ELF-1 (cell line): ENCODE data around the gene ANO3.

ENCODE experiments used
- DNase-seq: peaks from one replicate; pipeline ENCODE4 v3.0.0-alpha.2; 2016; ENCODE audit warnings: low read depth, low spot score

ANO3 gene

GRCh38 chr11:26359055-26359454 is 27.1 kb downstream of the ANO3 start:
- no peak for DNase-seq

DNA sequence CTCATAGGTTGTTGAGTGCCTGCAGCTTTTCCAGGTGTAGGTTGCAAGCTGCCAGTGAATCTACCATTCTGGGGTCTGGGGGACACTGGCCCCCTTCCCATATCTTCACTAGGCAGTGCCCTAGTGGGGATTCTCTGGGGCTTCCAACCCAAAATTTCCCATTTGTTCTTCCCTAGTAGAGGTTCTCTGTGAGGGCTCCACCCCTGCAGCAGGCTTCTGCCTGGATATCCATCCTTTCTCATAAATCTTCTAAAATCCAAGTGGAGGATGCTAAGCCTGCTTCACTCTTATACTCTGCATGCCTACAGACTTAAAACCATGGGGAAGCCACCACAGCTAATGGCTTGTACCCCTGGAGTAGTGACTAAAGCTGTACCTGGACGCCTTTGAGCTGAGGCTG is 33.4 kb downstream of the ANO3 start:
- DNase-seq: no peak

DNA sequence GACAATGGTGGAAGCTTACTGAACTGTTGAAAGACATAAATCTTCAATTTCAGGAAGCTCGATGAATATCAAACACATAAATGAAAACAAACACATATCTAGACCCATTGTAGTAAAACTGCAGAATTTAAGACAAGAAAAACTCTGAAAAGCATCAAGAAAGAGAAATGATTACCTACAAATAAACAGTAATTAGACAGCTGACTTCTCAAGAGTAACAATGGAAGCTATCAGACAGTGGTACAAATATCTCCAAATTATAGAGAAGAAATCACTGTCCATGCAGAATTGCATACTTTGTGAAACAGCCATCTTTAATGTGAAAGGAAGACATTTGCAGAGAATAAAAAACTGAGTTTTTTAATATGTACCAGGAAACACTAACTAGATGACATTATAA is 45.7 kb downstream of the ANO3 start:
- no peak for DNase-seq

GRCh38 chr11:26399336-26399735 is 67.4 kb downstream of the ANO3 start:
- no peak for DNase-seq

GRCh38 chr11:26410706-26411366 is 78.9 kb downstream of the ANO3 start:
- DNase-seq: no peak

DNA sequence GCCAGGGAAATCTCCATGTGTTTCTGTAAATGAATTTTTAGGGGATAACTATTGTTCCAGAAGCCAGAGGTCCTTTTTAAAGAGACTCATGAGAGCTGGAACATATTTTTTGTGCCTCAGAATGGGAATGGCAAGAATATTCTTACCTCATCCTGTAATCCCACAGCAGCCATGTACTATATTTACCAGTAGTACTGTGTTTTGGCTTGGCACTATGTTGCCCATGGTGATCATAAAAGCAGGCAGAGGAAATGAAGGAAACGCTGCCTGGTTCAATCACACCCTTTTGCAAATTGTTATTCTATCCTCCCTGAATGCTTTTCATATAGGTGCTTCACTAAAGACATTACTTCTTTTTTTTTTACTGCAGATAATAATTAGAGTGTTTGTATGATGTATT is 81.0 kb downstream of the ANO3 start:
- DNase-seq: no peak

DNA sequence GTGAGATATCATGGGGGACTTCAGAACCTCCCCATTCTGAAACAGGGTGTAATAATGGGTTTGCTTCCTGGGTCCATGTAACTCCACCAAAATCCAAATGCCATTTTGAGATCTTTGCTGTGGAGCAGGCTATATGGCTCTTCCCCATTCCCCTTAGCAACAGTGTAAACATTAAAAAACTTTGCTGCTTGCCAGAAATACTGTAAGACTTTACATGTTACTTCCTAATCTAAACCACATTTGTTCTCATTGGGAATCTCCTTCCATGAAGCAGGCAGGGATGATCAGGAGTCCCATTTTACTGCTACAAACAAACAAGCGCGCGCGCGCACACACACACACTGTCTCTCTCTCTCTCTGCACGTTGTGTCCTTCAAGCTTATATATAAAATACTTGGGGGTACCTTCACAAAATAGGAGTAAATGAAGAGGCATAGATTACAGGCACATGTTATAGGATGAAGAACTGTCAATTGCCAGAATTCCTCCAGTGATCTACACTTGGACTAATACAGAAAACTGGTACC is 86.5 kb downstream of the ANO3 start:
- no peak for DNase-seq

DNA sequence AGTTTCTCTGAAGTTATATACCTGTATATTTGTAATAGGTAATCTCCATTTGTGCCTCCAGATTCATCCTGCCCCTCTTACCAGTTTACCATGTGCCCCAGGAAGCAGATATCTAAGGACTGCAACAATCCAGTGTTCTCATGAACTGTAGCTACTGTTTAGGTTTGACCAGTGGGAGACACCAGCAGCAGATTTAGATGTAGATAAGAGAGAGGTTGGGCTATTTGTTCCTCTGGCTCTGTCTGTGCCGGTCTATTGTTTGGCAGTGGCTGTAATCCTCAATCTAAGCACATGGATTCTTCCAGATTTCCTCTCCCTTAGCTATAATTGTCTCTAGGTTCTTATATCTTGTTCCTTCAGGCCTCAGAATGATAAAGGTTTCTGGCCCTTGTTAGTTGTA is 88.4 kb downstream of the ANO3 start:
- DNase-seq: no peak

GRCh38 chr11:26424255-26424654 is 92.3 kb downstream of the ANO3 start:
- DNase-seq: no peak

- DNase-seq: no peak
Measured at GRCh38 chr11:26439854-26440253, 107.9 kb downstream of the ANO3 start.

DNA sequence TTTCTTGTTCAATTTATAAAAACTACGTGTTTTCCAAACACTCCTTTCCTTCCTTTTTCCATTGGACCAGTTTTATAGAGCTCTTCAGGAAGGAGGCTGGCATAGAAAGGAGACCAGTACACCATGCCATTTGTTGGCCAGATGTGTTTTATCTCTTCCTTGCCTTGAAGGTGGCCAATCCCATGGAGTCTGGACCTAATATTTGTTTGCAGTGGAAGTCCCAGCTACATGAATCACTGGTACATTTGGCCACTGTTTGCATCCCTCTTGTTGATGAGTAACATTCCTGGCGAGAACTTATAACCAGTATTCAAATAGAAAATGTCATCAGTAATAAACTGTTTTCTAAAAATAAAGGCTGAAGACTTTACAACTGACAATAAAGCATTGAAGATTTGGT is 110.2 kb downstream of the ANO3 start:
- DNase-seq: no peak

DNA sequence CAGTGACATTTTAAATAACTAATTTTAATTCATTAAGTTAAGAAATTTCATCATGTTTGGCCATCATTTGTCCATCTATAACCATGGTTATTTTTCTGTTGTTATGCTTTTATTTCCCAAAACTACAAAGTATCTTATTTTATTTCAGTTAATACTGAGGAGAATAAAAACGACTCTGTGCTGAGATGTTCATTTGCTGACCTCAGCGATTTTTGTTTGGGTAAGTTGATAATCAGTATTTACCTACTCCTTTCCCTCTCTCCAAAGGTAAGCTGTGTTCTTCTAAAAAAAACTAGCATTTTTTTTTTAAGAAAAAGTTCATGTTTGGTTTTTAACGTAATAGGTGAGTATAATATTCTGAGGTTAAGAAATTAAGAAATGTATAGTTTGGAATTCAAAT is 111.7 kb downstream of the ANO3 start:
- DNase-seq: no peak

DNA sequence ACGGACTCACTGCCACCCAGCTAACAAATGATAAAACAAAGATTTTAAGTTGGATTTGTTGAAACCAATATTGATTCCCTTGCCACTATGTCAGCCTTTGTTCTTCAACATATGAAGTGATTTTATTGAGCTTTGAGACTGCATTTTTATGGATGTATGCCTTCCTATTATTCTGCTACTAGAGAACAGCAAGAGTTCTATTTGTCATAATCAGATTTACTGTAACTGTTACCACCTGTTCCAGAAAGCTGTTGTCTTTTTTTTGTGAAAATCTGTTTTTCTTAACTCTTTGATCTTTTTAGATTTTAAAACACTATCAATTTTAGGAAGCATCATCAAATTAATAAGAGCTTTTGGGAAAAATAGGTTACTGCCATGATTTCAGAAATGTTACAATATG is 125.7 kb downstream of the ANO3 start:
- no peak for DNase-seq

DNA sequence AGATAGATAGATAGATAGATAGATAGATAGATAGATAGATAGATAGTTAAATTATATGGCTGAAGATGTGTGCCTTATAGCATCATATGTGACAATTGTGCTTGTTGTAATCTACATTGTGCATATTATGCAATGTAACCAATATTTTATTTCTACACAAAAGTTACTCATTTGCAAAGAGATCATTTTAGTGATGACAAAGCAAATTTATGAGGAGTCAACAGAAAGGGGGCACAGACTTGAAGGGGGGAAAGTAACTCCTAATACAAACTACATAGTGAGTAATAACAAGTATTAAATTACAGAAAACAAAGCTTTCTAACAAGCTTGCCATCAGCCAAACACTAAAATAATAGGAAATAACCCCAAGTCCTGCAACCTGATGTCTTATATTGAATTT is 133.3 kb downstream of the ANO3 start:
- no peak for DNase-seq

- no peak for DNase-seq
Measured at GRCh38 chr11:26467506-26467905, 135.6 kb downstream of the ANO3 start.

DNA sequence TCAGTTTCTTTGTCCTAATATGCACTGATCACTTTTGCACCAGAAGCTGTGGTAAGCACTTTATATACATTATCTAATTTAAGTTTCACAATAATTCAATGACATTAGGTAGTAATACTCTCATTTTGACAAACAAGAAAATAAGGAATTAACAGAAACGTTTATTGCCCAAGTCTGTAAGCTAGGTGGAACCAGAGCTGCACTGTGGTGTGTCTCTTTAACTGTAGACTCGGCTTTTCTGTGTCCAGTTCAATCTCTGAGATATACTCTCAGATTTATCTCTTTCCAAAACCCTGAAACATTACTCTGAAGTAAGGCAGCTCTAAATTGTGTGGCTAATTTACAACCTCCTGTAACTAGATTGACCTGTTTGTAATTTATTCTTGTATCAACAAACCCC is 139.1 kb downstream of the ANO3 start:
- DNase-seq: no peak

DNA sequence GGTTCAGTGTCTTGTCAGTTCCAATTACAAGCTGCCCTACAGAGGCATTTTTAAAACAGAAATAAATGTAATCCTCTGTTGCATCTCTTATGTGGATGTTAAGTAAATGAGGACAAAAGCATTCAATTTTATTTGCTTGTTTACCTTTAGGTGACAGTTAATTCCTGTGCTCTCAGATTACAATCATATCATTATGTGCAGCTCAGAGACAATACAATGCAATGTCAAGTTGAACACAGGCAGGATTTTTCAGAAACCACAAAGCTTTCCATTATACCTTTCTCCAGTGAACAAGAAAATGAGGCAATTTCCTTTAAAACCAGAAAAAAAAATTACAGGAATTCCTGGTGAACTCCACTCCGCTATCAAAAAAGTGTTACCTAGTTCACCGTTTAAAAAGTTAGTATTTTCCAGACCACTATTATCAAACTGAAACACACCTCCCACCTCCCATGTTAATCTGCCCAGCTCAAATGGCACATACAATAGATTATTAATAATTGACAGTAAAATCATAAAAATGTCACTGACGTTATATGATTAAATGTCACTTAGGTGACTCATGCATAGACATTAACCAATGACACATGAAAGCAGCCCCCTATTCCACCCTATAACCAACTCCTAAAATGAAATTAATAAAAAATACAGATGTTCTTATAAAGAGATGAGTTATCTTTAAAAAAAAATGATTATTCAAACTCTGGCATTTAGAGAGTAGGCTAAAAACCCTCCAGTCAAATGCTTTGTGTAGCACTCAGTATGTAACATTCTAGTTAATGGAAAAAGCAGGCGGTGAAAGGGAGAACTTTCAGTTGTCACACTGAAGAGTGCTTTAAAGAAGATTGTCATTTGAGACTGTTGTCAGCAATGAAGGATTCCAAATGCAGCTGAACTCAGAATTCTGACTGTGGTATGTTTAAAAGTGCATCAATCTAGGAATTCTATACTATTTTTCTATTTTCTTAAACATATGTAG is 141.6 kb downstream of the ANO3 start:
- no peak for DNase-seq

DNA sequence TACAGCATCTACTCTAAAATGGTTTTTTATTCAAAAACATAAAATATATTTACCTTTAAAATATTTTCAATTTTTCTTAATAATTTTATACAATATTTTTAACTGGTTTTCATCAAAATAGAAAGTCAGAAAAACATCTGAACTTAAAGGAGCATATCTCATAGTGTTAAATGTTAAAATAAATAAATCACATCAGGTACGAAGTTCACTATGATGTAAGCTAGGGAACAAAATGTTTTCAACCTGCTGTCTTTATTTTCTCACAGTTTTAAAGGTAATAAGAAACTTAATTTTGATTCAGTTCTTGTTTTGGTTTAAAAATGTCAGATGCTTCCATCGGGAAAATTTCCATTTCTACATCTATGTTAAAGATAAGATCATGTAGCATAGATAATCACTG is 142.5 kb downstream of the ANO3 start:
- no peak for DNase-seq

- DNase-seq: no peak
Measured at GRCh38 chr11:26477396-26477795, 145.5 kb downstream of the ANO3 start.

GRCh38 chr11:26478710-26479109 is 146.8 kb downstream of the ANO3 start:
- no peak for DNase-seq

DNA sequence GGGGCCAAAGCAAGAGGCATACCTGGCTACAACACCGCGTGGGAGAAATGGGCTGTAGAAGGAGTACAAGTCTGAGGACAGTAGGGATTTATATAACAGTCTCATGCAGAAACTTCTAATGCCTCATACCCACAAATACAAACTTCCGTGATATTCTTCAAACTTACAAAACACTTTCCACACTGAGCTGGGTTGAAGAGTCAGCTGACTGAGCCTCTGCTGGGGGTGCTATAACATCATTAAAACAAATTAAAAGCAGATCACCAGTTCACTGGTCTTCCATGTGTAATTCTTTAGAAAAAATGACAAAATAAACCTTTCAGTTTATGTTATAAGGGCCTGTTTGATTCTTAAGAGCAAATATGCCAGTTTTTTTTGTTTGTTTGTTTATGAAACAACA is 148.1 kb downstream of the ANO3 start:
- no peak for DNase-seq

- no peak for DNase-seq
Measured at GRCh38 chr11:26483108-26483507, 151.2 kb downstream of the ANO3 start.

- DNase-seq: no peak
Measured at GRCh38 chr11:26490546-26490945, 158.6 kb downstream of the ANO3 start.
